ENCODE results near the gene COX6B1. TPM values are rescaled to one million over a fixed set of nuclear protein-coding genes. Genes with fewer than 3 reads are reported as not detected.
"Not testable (repeated sequence)": the region's sequence is repeated elsewhere in the genome, so short reads cannot be mapped to it uniquely, and the experiment has no call there.

The COX6B1 gene
- total RNA-seq, 2 donors from 2014 or later: 725 to 901 TPM

- DNase-seq (no peak), ATAC-seq (no peak)
- intact Hi-C loops (cut with DNase I, micrococcal nuclease): no loop called here
These were observed 8.6 kb downstream of the COX6B1 start for GRCh38 chr19:35656700-35657099.

- intact Hi-C loops (cut with DNase I, micrococcal nuclease): no loop called here
- no peak for DNase-seq
- peak; percentile 48 for ATAC-seq
These were observed 10.0 kb downstream of the COX6B1 start for GRCh38 chr19:35657904-35658700.

GRCh38 chr19:35661995-35662340, 13.8 kb downstream of the COX6B1 start:
- intact Hi-C loops (cut with DNase I, micrococcal nuclease): no loop called here
- ATAC-seq: no peak

GRCh38 chr19:35663981-35664380, 15.9 kb downstream of the COX6B1 start:
- DNase-seq (no peak), ATAC-seq (no peak)
- intact Hi-C loops (cut with DNase I, micrococcal nuclease): no loop called here

More at GRCh38 chr19:35661995-35662340, 13.8 kb downstream of the COX6B1 start:
- no peak for DNase-seq

- intact Hi-C loops (cut with DNase I, micrococcal nuclease): no loop called here
- DNase-seq: no peak
- no peak for ATAC-seq
These were observed 17.0 kb downstream of the COX6B1 start for GRCh38 chr19:35665157-35665556.

- intact Hi-C loops (cut with DNase I, micrococcal nuclease): no loop called here
- DNase-seq: no peak
These were observed 17.5 kb downstream of the COX6B1 start for GRCh38 chr19:35665604-35666003.

GRCh38 chr19:35666251-35666913, 18.3 kb downstream of the COX6B1 start, which contains the start of gene UPK1A:
UPK1A (plus strand) TSS chr19:35666517; CDS start chr19:35666813, 296 bp downstream.
- DNase-seq (no peak), ATAC-seq (peak; percentile 32)
- intact Hi-C loops (cut with DNase I, micrococcal nuclease): no loop called here

More at GRCh38 chr19:35665604-35666003, 17.5 kb downstream of the COX6B1 start:
- no peak for ATAC-seq

- no peak for ATAC-seq
- DNase-seq: no peak
- intact Hi-C loops (cut with DNase I, micrococcal nuclease): no loop called here
These were observed 21.4 kb downstream of the COX6B1 start for GRCh38 chr19:35669566-35669965.

GRCh38 chr19:35669974-35670373, 21.9 kb downstream of the COX6B1 start:
- intact Hi-C loops (cut with DNase I, micrococcal nuclease): no loop called here
- DNase-seq: no peak

GRCh38 chr19:35670686-35671085, 22.6 kb downstream of the COX6B1 start:
- ATAC-seq (no peak), DNase-seq (no peak)
- intact Hi-C loops (cut with DNase I, micrococcal nuclease): no loop called here

More at GRCh38 chr19:35669974-35670373, 21.9 kb downstream of the COX6B1 start:
- ATAC-seq: peak; percentile 27

GRCh38 chr19:35671818-35672217, 23.7 kb downstream of the COX6B1 start:
- ATAC-seq: no peak
- intact Hi-C loops (cut with DNase I, micrococcal nuclease): no loop called here

GRCh38 chr19:35673121-35673804, 25.1 kb downstream of the COX6B1 start:
- intact Hi-C loops (cut with DNase I, micrococcal nuclease): no loop called here
- DNase-seq (peak in 1 of 2 donors; percentile 32), ATAC-seq (peak; percentile 66)

More at GRCh38 chr19:35671818-35672217, 23.7 kb downstream of the COX6B1 start:
- DNase-seq: no peak

- intact Hi-C loops (cut with DNase I, micrococcal nuclease): no loop called here
- DNase-seq: no peak
- ATAC-seq: no peak
These were observed 27.5 kb downstream of the COX6B1 start for GRCh38 chr19:35675589-35676140.

- no peak for DNase-seq
- intact Hi-C loops (cut with DNase I, micrococcal nuclease): no loop called here
- ATAC-seq: no peak
These were observed 41.7 kb downstream of the COX6B1 start for GRCh38 chr19:35689836-35690235.

GRCh38 chr19:35691106-35691505, 43.0 kb downstream of the COX6B1 start:
- intact Hi-C loops (cut with DNase I, micrococcal nuclease); DNase-seq; ATAC-seq: not testable (repeated sequence)

GRCh38 chr19:35692010-35692409, 43.9 kb downstream of the COX6B1 start:
- DNase-seq: no peak
- intact Hi-C loops (cut with DNase I, micrococcal nuclease): no loop called here
- ATAC-seq: no peak

GRCh38 chr19:35693422-35693821, 45.3 kb downstream of the COX6B1 start:
- ATAC-seq (peak; percentile 9), DNase-seq (no peak)
- intact Hi-C loops (cut with DNase I, micrococcal nuclease): no loop called here

GRCh38 chr19:35693835-35694599, 45.9 kb downstream of the COX6B1 start:
- DNase-seq (peak; percentile 89 to 92), ATAC-seq (peak; percentile 100)
- intact Hi-C loops (cut with DNase I, micrococcal nuclease): no loop called here
